IPS-18c (cell line): ENCODE results near the gene PCNX2.
A peak's percentile ranks its signal among the peaks of the same experiment; 100 is the strongest.

Experiments
- H3K4me3 ChIP-seq: 2 replicates; pipeline ENCODE4 v1.7.0; 2013; ENCODE audit warnings: low read depth, mild to moderate bottlenecking, low read length, moderate library complexity; ENCODE audit not compliant: insufficient read depth
- H3K9me3 ChIP-seq: one replicate; pipeline ENCODE4 v1.6.1; 2013; ENCODE audit warnings: mild to moderate bottlenecking, low read length, moderate library complexity; ENCODE audit not compliant: control insufficient read depth, insufficient read depth

PCNX2 gene

GRCh38 chr1:233326811-233327650, 31.5 kb upstream of the PCNX2 start:
- peaks cover 2% of the 10 kb centered on the region for H3K9me3 ChIP-seq
- H3K4me3 ChIP-seq = peak overlapping the region; percentile 63

GRCh38 chr1:233326319-233326718, 30.8 kb upstream of the PCNX2 start:
- Histone ChIP-seq H3K9me3 (peaks cover 2% of the 10 kb centered on the region), H3K4me3 (no peak overlapping the region)

GRCh38 chr1:233323718-233324117, 28.2 kb upstream of the PCNX2 start:
- Histone ChIP-seq H3K4me3 (no peak overlapping the region), H3K9me3 (peaks cover 2% of the 10 kb centered on the region)

GRCh38 chr1:233320023-233320422, 24.5 kb upstream of the PCNX2 start:
- Histone ChIP-seq H3K4me3 (no peak overlapping the region), H3K9me3 (no peaks in the 10 kb centered on the region)

GRCh38 chr1:233319272-233319671, 23.7 kb upstream of the PCNX2 start:
- Histone ChIP-seq H3K4me3 (no peak overlapping the region), H3K9me3 (no peaks in the 10 kb centered on the region)

GRCh38 chr1:233316473-233316872, 20.9 kb upstream of the PCNX2 start:
- H3K4me3 ChIP-seq = no peak overlapping the region
- no peaks in the 10 kb centered on the region for H3K9me3 ChIP-seq

GRCh38 chr1:233315718-233316301, 20.3 kb upstream of the PCNX2 start:
- Histone ChIP-seq H3K9me3 (no peaks in the 10 kb centered on the region), H3K4me3 (no peak overlapping the region)

GRCh38 chr1:233313434-233314155, 18.1 kb upstream of the PCNX2 start:
- H3K4me3 ChIP-seq = no peak overlapping the region
- no peaks in the 10 kb centered on the region for H3K9me3 ChIP-seq

GRCh38 chr1:233304489-233305102, 9.1 kb upstream of the PCNX2 start:
- H3K4me3 ChIP-seq = no peak overlapping the region
- H3K9me3 ChIP-seq = no peaks in the 10 kb centered on the region

GRCh38 chr1:233300326-233300725, 4.8 kb upstream of the PCNX2 start:
- H3K4me3 ChIP-seq = no peak overlapping the region
- H3K9me3 ChIP-seq = no peaks in the 10 kb centered on the region

- Histone ChIP-seq H3K4me3 (no peak overlapping the region), H3K9me3 (no peaks in the 10 kb centered on the region)
Observed at GRCh38 chr1:233299450-233299849, 3.9 kb upstream of the PCNX2 start.

- Histone ChIP-seq H3K9me3 (no peaks in the 10 kb centered on the region), H3K4me3 (no peak overlapping the region; the same call in 1 of the 2 replicates)
Observed at GRCh38 chr1:233295975-233296322, 424 bp upstream of the PCNX2 start.

- Histone ChIP-seq H3K4me3 (peak overlapping the region; percentile 86), H3K9me3 (no peaks in the 10 kb centered on the region)
Observed at GRCh38 chr1:233294913-233295236, 650 bp downstream of the PCNX2 start.

GRCh38 chr1:233293556-233294446, 1.7 kb downstream of the PCNX2 start:
- no peak overlapping the region for H3K4me3 ChIP-seq
- no peaks in the 10 kb centered on the region for H3K9me3 ChIP-seq

GRCh38 chr1:233290396-233291034, 5.0 kb downstream of the PCNX2 start:
- no peak overlapping the region for H3K4me3 ChIP-seq

GRCh38 chr1:233289676-233290075, 5.8 kb downstream of the PCNX2 start:
- Histone ChIP-seq H3K4me3 (no peak overlapping the region), H3K9me3 (no peaks in the 10 kb centered on the region)

More at GRCh38 chr1:233290396-233291034, 5.0 kb downstream of the PCNX2 start:
- H3K9me3 ChIP-seq = no peaks in the 10 kb centered on the region

GRCh38 chr1:233282582-233282886, 13.0 kb downstream of the PCNX2 start:
- no peaks in the 10 kb centered on the region for H3K9me3 ChIP-seq

More at GRCh38 chr1:233282582-233282886, 13.0 kb downstream of the PCNX2 start:
- H3K4me3 ChIP-seq = no peak overlapping the region
